Measurements from ENCODE around the gene GABRG3.

DNA sequence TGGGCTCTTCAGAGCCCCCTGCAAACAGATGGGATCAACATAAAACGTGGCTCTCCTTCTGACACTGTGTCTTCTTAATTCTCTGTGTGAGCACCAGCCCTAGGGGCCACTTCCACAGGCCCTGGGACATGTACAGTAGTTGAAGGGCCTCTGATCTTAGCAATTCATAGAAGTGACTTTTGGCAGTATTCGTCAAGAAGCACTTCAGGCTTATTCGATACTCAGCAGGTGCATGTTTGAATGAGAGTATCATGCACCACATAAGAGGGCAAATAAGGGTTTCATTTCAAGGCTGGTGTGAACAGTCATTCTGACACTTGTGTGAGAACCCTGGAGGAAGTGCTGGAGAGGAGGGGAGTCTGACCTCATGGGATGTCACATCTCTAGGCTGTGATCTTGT, 113.9 kb downstream of the GABRG3 start:
- TF ChIP-seq, protein P1, sequence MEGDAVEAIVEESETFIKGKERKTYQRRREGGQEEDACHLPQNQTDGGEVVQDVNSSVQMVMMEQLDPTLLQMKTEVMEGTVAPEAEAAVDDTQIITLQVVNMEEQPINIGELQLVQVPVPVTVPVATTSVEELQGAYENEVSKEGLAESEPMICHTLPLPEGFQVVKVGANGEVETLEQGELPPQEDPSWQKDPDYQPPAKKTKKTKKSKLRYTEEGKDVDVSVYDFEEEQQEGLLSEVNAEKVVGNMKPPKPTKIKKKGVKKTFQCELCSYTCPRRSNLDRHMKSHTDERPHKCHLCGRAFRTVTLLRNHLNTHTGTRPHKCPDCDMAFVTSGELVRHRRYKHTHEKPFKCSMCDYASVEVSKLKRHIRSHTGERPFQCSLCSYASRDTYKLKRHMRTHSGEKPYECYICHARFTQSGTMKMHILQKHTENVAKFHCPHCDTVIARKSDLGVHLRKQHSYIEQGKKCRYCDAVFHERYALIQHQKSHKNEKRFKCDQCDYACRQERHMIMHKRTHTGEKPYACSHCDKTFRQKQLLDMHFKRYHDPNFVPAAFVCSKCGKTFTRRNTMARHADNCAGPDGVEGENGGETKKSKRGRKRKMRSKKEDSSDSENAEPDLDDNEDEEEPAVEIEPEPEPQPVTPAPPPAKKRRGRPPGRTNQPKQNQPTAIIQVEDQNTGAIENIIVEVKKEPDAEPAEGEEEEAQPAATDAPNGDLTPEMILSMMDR (IDR thresholded peaks at IDR 0.05) = no peak
- TF ChIP-seq POLR2A (IDR thresholded peaks at IDR 0.05) = no peak
